ENCODE measurements around the gene RNF220. TPM values are rescaled to one million over a fixed set of nuclear protein-coding genes. Genes with fewer than 3 reads are reported as not detected.

RNF220 gene
- total RNA-seq, 4 donors from 2014 or later, result 116 to 140 (median 123) TPM

GRCh38 chr1:44442791-44443190 is 37.7 kb downstream of the RNF220 start:
- TF ChIP-seq POLR2A (IDR thresholded peaks at IDR 0.05) (no peak), CTCF (IDR thresholded peaks at IDR 0.05) (no peak)
- WGBS, 2 donors, result 70 to 81% methylated on average over 1 of the region's 1 CpG
- intact Hi-C loops (cut with DNase I; ENCODE audit: low total_unique reads), result no loop called here
- DNase-seq (ENCODE audit: low spot score in 2 of 2), result no peak
- no peak overlapping the region for H3K4me3 ChIP-seq (ENCODE audit: low read depth, poor library complexity, severe bottlenecking)

GRCh38 chr1:44447051-44447810 is 42.2 kb downstream of the RNF220 start:
- no peak overlapping the region for H3K4me3 ChIP-seq (ENCODE audit: low read depth, poor library complexity, severe bottlenecking)
- intact Hi-C loops (cut with DNase I; ENCODE audit: low total_unique reads), result no loop called here
- WGBS, 2 donors, result 80 to 84% methylated on average over 6 of the region's 6 CpGs
- TF ChIP-seq POLR2A (IDR thresholded peaks at IDR 0.05), result no peak
- TF ChIP-seq CTCF (IDR thresholded peaks at IDR 0.05), result no peak
- no peak for DNase-seq (ENCODE audit: low spot score in 2 of 2)

GRCh38 chr1:44453798-44454349 is 48.8 kb downstream of the RNF220 start:
- TF ChIP-seq POLR2A (IDR thresholded peaks at IDR 0.05) (no peak), CTCF (IDR thresholded peaks at IDR 0.05) (no peak)
- intact Hi-C loops (cut with DNase I; ENCODE audit: low total_unique reads), result no loop called here
- no peak overlapping the region for H3K4me3 ChIP-seq (ENCODE audit: low read depth, poor library complexity, severe bottlenecking)
- no peak for DNase-seq (ENCODE audit: low spot score in 2 of 2)

- no peak for DNase-seq (ENCODE audit: low spot score in 2 of 2)
- TF ChIP-seq CTCF (IDR thresholded peaks at IDR 0.05) (no peak), POLR2A (IDR thresholded peaks at IDR 0.05) (no peak)
- 97 to 98% methylated on average over 3 of the region's 3 CpGs for WGBS, 2 donors
- intact Hi-C loops (cut with DNase I; ENCODE audit: low total_unique reads), result no loop called here
- no peak overlapping the region for H3K4me3 ChIP-seq (ENCODE audit: low read depth, poor library complexity, severe bottlenecking)
Measured at GRCh38 chr1:44454704-44455103, 49.6 kb downstream of the RNF220 start.

- TF ChIP-seq POLR2A (IDR thresholded peaks at IDR 0.05) (no peak), CTCF (IDR thresholded peaks at IDR 0.05) (no peak)
- WGBS, 2 donors, result 69 to 70% methylated on average over 12 of the region's 12 CpGs
Measured at GRCh38 chr1:44460107-44460882, 55.2 kb downstream of the RNF220 start.

More at GRCh38 chr1:44460107-44460882, 55.2 kb downstream of the RNF220 start:
- no peak overlapping the region for H3K4me3 ChIP-seq (ENCODE audit: low read depth, poor library complexity, severe bottlenecking)
- intact Hi-C loops (cut with DNase I; ENCODE audit: low total_unique reads), result no loop called here
- peak in 1 of 2 donors; percentile 15 for DNase-seq (ENCODE audit: low spot score in 2 of 2)
